ENCODE results near the gene PBXIP1. TPM values are rescaled to one million over a fixed set of nuclear protein-coding genes. Genes with fewer than 3 reads are reported as not detected.

The PBXIP1 gene
- total and polyA plus RNA-seq, 2 of the 13 experiments (the other 11 are each of a cell fraction or from before 2014, with no cell fraction given), result 16.3 to 31.9 TPM

DNA sequence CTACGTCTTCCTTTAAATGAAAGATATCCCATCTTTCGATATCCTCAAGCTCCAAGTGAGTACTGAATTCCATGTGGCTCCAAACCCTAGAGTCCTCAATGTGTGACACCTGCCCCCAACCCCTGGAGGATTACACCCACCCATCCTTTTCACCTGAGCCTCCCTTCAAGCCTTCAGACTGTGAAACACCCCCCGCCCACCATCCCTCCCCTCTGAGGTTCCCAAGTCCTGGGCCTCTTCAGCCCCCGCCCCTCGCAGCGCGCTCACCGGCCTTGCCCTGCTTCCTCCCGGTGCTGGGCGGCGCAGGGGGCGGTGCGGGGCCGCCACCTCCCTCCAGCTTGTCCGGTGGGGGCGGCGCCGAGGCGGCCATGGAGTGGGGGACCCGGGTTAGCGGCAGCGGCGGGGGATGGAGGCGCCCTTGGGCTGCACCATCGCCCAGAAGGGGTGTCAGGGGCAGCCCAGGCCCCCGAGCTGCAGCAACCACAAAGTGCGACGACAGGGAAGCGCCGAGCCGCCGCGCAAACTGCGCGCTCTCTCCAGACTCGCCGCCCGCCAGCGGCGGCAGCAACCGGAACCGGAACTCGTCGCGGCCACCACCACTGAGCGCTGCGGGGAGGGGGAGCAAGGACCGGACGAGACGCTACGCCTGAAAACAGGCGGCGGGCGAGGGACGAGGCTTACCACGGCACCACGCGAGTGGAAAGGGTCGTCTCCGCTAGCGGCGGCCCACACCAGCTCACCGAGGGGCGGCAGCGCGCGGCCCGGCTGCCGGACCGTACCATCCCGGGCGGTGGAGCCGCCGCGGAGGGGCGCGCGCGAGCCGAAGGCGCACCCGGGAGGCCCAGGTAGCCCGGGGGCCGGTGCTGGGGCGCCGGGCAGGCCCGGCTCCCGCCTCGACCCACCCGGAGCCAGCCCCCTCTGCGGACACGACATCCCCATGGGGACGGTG lies 5.6 kb upstream of the PBXIP1 start, which contains the start of gene PYGO2 (continued):
- TF ChIP-seq TCF12 (IDR thresholded peaks at IDR 0.05) (no peak), TCF12 (CRISPR knock-in tag; IDR thresholded peaks at IDR 0.05) (no peak), ZFYVE20 (CRISPR knock-in tag; IDR thresholded peaks at IDR 0.05; ENCODE audit: borderline replicate concordance, low read depth) (no peak; the same call in 1 of the 2 replicates), FOSL1 (CRISPR knock-in tag; IDR thresholded peaks at IDR 0.05; ENCODE audit: borderline replicate concordance) (no peak), ZNF776 (CRISPR knock-in tag; IDR thresholded peaks at IDR 0.05) (peak; percentile 80), NFAT5 (CRISPR knock-in tag; IDR thresholded peaks at IDR 0.05) (peak; percentile 75; the same call in 1 of the 2 replicates), GTF3A (CRISPR knock-in tag; conservative IDR thresholded peaks at IDR 0.05) (no peak), KLF16 (CRISPR knock-in tag; IDR thresholded peaks at IDR 0.05) (peak in 1 of 2 experiments; percentile 75; a peak in 2 of 4 replicates), ARID2 (CRISPR knock-in tag; IDR thresholded peaks at IDR 0.05; ENCODE audit: borderline replicate concordance) (no peak), MXD4 (CRISPR knock-in tag; IDR thresholded peaks at IDR 0.05) (peak; percentile 64), ZNF589 (CRISPR knock-in tag; conservative IDR thresholded peaks at IDR 0.05) (0 out of 2 replicates have a peak, but pooled peaks have one; percentile 28), ZNF557 (CRISPR knock-in tag; IDR thresholded peaks at IDR 0.05) (peak; percentile 89; the same call in 1 of the 2 replicates), PLSCR1 (CRISPR knock-in tag; IDR thresholded peaks at IDR 0.05; ENCODE audit: borderline replicate concordance) (no peak), CHCHD3 (CRISPR knock-in tag; IDR thresholded peaks at IDR 0.05) (no peak), ZNF775 (CRISPR knock-in tag; IDR thresholded peaks at IDR 0.05; ENCODE audit: borderline replicate concordance) (no peak), ZNF773 (CRISPR knock-in tag; IDR thresholded peaks at IDR 0.05; ENCODE audit: borderline replicate concordance) (peak; percentile 95), ETV5 (CRISPR knock-in tag; IDR thresholded peaks at IDR 0.05; ENCODE audit: borderline replicate concordance) (peak; percentile 78), ZNF724P (CRISPR knock-in tag; IDR thresholded peaks at IDR 0.05; ENCODE audit: borderline replicate concordance) (no peak)
- TF ChIP-seq, protein P1, sequence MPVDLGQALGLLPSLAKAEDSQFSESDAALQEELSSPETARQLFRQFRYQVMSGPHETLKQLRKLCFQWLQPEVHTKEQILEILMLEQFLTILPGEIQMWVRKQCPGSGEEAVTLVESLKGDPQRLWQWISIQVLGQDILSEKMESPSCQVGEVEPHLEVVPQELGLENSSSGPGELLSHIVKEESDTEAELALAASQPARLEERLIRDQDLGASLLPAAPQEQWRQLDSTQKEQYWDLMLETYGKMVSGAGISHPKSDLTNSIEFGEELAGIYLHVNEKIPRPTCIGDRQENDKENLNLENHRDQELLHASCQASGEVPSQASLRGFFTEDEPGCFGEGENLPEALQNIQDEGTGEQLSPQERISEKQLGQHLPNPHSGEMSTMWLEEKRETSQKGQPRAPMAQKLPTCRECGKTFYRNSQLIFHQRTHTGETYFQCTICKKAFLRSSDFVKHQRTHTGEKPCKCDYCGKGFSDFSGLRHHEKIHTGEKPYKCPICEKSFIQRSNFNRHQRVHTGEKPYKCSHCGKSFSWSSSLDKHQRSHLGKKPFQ (CRISPR knock-in tag; IDR thresholded peaks at IDR 0.05; ENCODE audit: insufficient replicate concordance), result peak; percentile 81
